Esophagus muscularis mucosa (tissue), 4 donors: ENCODE measurements around the gene CHAC1. TPM values are rescaled to one million over a fixed set of nuclear protein-coding genes. Genes with fewer than 3 reads are reported as not detected.

ENCODE experiments used
- DNase-seq: peaks from one replicate; pipeline ENCODE4 v3.0.0-alpha.2; 2017; ENCODE audit errors: extremely low spot score
- H3K27ac ChIP-seq, 4 donors: fragments of 200-600 bp; sonication (generic); replicated peaks in 1 of 4; 1 replicate in 3 of 4; 2 replicates in 1 of 4; pipeline ENCODE4 v1.5.1; 2016 to 2019; ENCODE audit warnings: mild to moderate bottlenecking in 1 of 4
- H3K27me3 ChIP-seq, 4 donors: fragments of 200-600 bp; sonication (generic); one replicate each; pipeline versions ENCODE4 v1.5.1 to v1.6.0; 2016 to 2019
- H3K36me3 ChIP-seq, 4 donors: fragments of 200-600 bp; sonication (generic); one replicate each; pipeline ENCODE4 v1.5.1; 2016 to 2019
- H3K4me1 ChIP-seq, 4 donors: fragments of 200-600 bp; sonication (generic); one replicate each; pipeline ENCODE4 v1.5.1; 2016 to 2019
- H3K4me3 ChIP-seq, 4 donors: fragments of 200-600 bp; sonication (generic); 1 replicate in 2 of 4; 2 replicates in 2 of 4; pipeline ENCODE4 v1.5.1; 2016 to 2019; ENCODE audit warnings: mild to moderate bottlenecking in 4 of 4, moderate library complexity in 1 of 4
- H3K9me3 ChIP-seq, 4 donors: fragments of 200-600 bp; sonication (generic); 1 replicate in 3 of 4; 2 replicates in 1 of 4; pipeline ENCODE4 v1.5.1; 2016 to 2019
- EP300 ChIP-seq: sonication (generic); formaldehyde crosslinking; IDR thresholded peaks from one replicate; pipeline ENCODE4 v1.6.1; 2017; ENCODE audit warnings: antibody characterized with exemption
- POLR2A ChIP-seq: fragments of 450-650 bp; IDR thresholded peaks from one replicate; pipeline ENCODE4 v1.6.1; 2017; ENCODE audit warnings: antibody characterized with exemption, moderate library complexity, mild to moderate bottlenecking, low read depth
- POLR2AphosphoS5 ChIP-seq, 2 donors: sonication (generic); formaldehyde crosslinking; IDR thresholded peaks; one replicate each; pipeline ENCODE4 v1.6.1; 2017; ENCODE audit warnings: antibody characterized with exemption in 2 of 2
- WGBS: methylation state at CpG from one replicate; pipeline ENCODE4 v1.1.5; 2018; 5-methylcytosine and 5-hydroxymethylcytosine counted together
- intact Hi-C: fragments of 100-400 bp; cut with DNase I; formaldehyde crosslinking; loops from one replicate; pipeline ENCODE4 v1.15.1; 2023
- small RNA-seq, 3 donors: library from RNA; depleted of rRNA; stranded (forward); fragments of <200 nt; gene quantifications; one replicate each; pipeline ENCODE3, GENCODE V24; 2016
- total RNA-seq, 4 donors: library from RNA; depleted of rRNA; stranded (reverse); fragments of >200 nt; gene quantifications; one replicate each; pipeline versions ENCODE4 v1.1.0 to v1.2.1, GENCODE V29; 2016
- TF ChIP-seq, protein P1 (sequence below), 3 experiments: fragments of 200-600 bp in 2 of 3; fragments of 450-650 bp in 1 of 3; sonication (generic) in 2 of 3; IDR thresholded peaks; one replicate each; pipeline ENCODE4 v1.5.1; 2017 to 2019; ENCODE audit warnings: antibody characterized with exemption in 3 of 3, mild to moderate bottlenecking in 2 of 3, moderate library complexity in 1 of 3

CHAC1 gene
- total RNA-seq, 4 donors from 2014 or later, result 0.66 to 3.6 (median 1.3) TPM

DNA sequence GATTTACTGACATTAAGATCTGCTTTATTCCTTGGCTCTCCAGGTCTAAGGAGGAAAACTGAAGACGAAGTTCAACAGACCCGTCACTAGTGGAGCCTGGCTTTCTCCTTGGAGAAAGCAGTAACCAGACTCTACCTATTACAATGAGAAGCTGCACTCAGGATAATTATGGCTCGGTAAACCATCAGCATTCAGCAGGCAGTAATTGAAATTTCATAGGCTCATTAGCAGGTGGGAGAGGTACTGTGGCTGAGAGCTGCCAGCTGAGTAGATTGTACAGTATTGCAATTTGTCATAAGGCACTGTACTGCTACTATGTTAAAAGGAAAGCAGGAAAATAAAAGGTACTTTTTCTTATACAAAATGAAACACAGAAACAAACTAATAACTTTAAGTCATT lies 51.2 kb downstream of the CHAC1 start:
- WGBS, result 85% methylated on average over 3 of the region's 3 CpGs
- Histone ChIP-seq H3K4me1 (peaks cover 0 to 10% (median 7%) of the 10 kb centered on the region in 4 donors), H3K36me3 (peaks cover 6 to 47% (median 28%) of the 10 kb centered on the region in 4 donors), H3K4me3 (no peak overlapping the region), H3K27ac (no peak overlapping the region), H3K27me3 (no peaks in the 10 kb centered on the region), H3K9me3 (no peaks in the 10 kb centered on the region)
- DNase-seq, result no peak
- intact Hi-C loops, result no loop called here
- TF ChIP-seq POLR2AphosphoS5 (IDR thresholded peaks at IDR 0.05), result no peak
- no peak for TF ChIP-seq EP300
- TF ChIP-seq, protein P1, sequence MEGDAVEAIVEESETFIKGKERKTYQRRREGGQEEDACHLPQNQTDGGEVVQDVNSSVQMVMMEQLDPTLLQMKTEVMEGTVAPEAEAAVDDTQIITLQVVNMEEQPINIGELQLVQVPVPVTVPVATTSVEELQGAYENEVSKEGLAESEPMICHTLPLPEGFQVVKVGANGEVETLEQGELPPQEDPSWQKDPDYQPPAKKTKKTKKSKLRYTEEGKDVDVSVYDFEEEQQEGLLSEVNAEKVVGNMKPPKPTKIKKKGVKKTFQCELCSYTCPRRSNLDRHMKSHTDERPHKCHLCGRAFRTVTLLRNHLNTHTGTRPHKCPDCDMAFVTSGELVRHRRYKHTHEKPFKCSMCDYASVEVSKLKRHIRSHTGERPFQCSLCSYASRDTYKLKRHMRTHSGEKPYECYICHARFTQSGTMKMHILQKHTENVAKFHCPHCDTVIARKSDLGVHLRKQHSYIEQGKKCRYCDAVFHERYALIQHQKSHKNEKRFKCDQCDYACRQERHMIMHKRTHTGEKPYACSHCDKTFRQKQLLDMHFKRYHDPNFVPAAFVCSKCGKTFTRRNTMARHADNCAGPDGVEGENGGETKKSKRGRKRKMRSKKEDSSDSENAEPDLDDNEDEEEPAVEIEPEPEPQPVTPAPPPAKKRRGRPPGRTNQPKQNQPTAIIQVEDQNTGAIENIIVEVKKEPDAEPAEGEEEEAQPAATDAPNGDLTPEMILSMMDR (IDR thresholded peaks at IDR 0.05), result no peak
- no peak for TF ChIP-seq POLR2A

Small RNA genes within 50 kb of the gene (small RNA-seq; reads per million reads assigned to genes)
- gene ISCA1P4, result 0 to 0.74 (median 0) reads per million in 3 donors

Other genes starting within 250 kb of the CHAC1 start
- gene RMDN3, start 198.2 kb upstream of the CHAC1 start, total RNA-seq, result 10 to 100 TPM; 29.5 to 34.9 (median 31.5) TPM
- 10 to 100 TPM in 3 of 4 donors, 1 to 10 TPM in 1; 6.6 to 13.9 (median 11.8) TPM for gene GCHFR, start 189.4 kb upstream of the CHAC1 start, total RNA-seq
- 1 to 10 TPM in 1 of 4 donors, under 1 TPM in 2, not detected in 1; under 0.01 to 1.1 (median 0.57) TPM for gene C15orf62, start 183.5 kb upstream of the CHAC1 start, total RNA-seq
- gene ZFYVE19, start 146.4 kb upstream of the CHAC1 start, total RNA-seq, result 10 to 100 TPM; 14.4 to 36.8 (median 18.8) TPM
- 10 to 100 TPM in 3 of 4 donors, 1 to 10 TPM in 1; 10.0 to 23.8 (median 13.9) TPM for gene DNAJC17, start 146.0 kb upstream of the CHAC1 start, total RNA-seq
- not detected for gene PPP1R14D, start 124.8 kb upstream of the CHAC1 start, total RNA-seq
- 1 to 10 TPM in 3 of 4 donors, under 1 TPM in 1; 0.99 to 2.8 (median 1.8) TPM for gene SPINT1, start 109.4 kb upstream of the CHAC1 start, total RNA-seq
- gene RHOV, start 79.2 kb upstream of the CHAC1 start, total RNA-seq, result not detected
- 10 to 100 TPM; 28.7 to 36.6 (median 32.2) TPM for gene VPS18, start 59.0 kb upstream of the CHAC1 start, total RNA-seq
- gene DLL4, start 24.1 kb upstream of the CHAC1 start, total RNA-seq, result 10 to 100 TPM in 1 of 4 donors, 1 to 10 TPM in 3; 1.7 to 12.6 (median 7.5) TPM
- gene INO80, start 162.8 kb downstream of the CHAC1 start, total RNA-seq, result 10 to 100 TPM; 22.4 to 28.7 (median 24.0) TPM